ENCODE measurements around the gene TMEM18. TPM values are rescaled to one million over a fixed set of nuclear protein-coding genes. Genes with fewer than 3 reads are reported as not detected.

The TMEM18 gene
- polyA plus RNA-seq, 1 of the 3 experiments (the other 2 are of a cell fraction) = 29.3 TPM

DNA sequence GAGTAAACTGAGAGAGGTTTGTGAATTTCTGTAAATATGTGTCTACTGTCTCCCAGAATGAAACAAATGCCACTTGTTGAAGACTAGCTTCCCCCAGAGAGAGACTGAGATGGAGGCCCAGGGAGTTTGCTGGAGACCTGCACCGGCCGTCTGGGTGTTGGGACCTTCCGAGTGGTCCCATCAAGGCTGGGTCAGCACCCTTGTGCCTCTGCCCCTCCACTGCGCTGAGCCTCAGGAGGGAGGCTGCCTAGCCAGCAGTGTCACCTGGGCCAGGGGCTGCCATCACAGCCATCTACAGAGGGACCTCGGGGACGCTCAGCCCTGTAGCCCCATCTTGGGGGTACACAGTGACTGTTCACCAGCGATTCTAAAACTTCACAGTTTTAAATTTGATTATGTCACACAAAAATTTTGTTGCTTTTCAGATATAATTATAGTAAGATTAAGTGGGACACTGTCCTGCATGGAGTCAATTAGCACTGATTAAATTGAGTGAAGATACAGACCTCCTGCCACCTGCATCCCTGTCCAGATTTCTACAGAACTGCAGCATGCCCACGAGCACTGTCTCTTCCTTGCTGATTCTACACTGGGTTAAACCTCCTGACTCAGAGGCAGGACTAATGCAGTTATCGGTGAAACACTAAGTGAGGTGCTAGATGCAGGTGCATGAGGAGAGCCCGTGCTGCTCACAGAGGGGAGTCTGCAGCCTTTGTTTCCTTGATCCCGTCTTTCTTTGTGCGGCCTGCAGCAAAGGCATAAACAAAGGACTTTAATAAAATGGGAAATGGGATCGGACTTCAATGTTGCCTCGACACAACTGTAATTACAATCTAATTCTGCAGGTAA is 50.5 kb downstream of the TMEM18 start (continued):
- peak; percentile 37; the same call in 1 of the 2 replicates for TF ChIP-seq RAD21 (IDR thresholded peaks at IDR 0.05; ENCODE audit: low read length)
- TF ChIP-seq GATA2 (CRISPR knock-in tag; IDR thresholded peaks at IDR 0.05) = peak; percentile 35; the same call in 1 of the 2 replicates
- TF ChIP-seq MXI1 (IDR thresholded peaks at IDR 0.05; ENCODE audit: low read depth, low read length) = peak; percentile 44; the same call in 1 of the 2 replicates

DNA sequence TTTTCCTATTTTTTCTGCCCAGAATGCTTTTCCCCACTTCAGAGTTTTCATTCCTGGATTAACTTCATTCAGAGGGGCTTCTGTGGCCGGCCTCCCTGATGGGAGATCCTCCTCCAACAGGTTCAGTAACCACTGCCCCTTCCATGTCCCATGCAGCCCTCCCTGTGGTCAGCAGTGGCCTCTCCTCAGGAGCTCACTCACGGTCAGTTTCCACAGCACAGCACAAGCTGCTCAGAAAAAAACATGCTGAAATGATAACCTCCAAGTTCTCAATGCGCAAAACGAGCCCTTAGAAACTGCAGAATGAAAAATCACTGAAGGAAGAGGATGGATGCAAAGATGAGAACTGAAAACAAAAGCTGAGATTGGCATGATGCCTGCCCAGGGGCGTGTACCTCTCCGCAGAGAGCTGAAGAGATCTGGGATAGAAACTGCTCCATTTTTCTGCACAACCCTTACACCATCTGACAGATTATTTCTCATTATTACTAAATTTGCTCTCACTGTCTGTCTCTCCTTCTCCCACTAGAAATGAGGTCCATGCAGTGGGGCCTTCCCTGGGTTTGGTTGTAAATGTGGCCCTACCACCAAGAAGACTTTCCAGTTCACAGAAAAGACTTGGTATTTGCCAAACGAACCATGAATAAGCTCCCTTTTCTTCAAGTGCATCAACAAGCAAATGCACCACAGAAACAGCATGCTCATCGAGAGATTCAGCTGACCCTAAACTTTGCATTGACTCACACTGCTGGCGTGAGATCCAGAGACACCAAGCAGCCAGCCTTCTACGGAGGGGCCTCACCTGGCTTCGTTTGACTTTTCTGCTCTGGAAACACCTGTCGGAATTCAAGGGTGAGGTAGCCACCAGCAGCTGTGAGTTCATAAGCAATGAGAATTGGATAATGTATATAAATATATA is 51.5 kb downstream of the TMEM18 start:
- Histone ChIP-seq H3K4me2 (no peak overlapping the region), H3K79me2 (ENCODE audit: insufficient read depth) (no peaks in the 10 kb centered on the region), H3K9ac (no peak overlapping the region), H3K9me2 (no peaks in the 10 kb centered on the region), H3K27ac (ENCODE audit: low read depth in 2 of 2, low read length in 1 of 2) (peak overlapping the region in 1 of 2 experiments; percentile 96; a peak in 2 of 4 replicates), H3F3A (replicated peaks; ENCODE audit: insufficient read depth) (no peaks in the 10 kb centered on the region), H2AFZ (ENCODE audit: low read depth) (no peak overlapping the region), H3K36me3 (replicated peaks in 1 of 2; ENCODE audit: control insufficient read depth in 1 of 2, insufficient read depth in 2 of 2, low read length in 1 of 2) (no peaks in the 10 kb centered on the region), H4K20me1 (ENCODE audit: insufficient read depth) (no peaks in the 10 kb centered on the region), H3K4me1 (ENCODE audit: control insufficient read depth in 1 of 2, insufficient read depth in 2 of 2, low read depth in 1 of 2, low read length in 1 of 2) (peaks cover 0 to 48% of the 10 kb centered on the region in 2 experiments; a peak in 2 of 4 replicates), H3K9me3 (no peaks in the 10 kb centered on the region; the same call in 1 of the 2 replicates), H3K27me3 (ENCODE audit: insufficient read depth) (no peaks in the 10 kb centered on the region), H3K4me3 (ENCODE audit: low read depth in 2 of 2, low read length in 1 of 2) (no peak overlapping the region)
- no peak for DNase-seq
- ChIA-PET POLR2A (interaction anchor here (0.9 kb wide), 1 partner anchor 16 kb away, joined by 3 read pairs; no protein-coding TSS in a partner anchor), CTCF (interaction anchor here (0.6 to 5.9 kb wide), 11 partner anchors 8 to 530 kb away, joined by 3 to 39 read pairs (median 3); no protein-coding TSS in a partner anchor)
- WGBS (ENCODE audit: low lambda C conversion rate) = 26% methylated on average over 12 of the region's 12 CpGs
- TF ChIP-seq GATA2 (CRISPR knock-in tag; IDR thresholded peaks at IDR 0.05) (no peak), NRF1 (IDR thresholded peaks at IDR 0.05; ENCODE audit: low read depth, low read length) (no peak), CHD2 (IDR thresholded peaks at IDR 0.05; ENCODE audit: low read length, partially characterized antibody) (no peak), TEAD4 (IDR thresholded peaks at IDR 0.05; ENCODE audit: borderline replicate concordance, insufficient read depth) (no peak), EP300 (IDR thresholded peaks at IDR 0.05; ENCODE audit: borderline replicate concordance in 1 of 2, low read depth in 1 of 2, low read length in 1 of 2) (no peak), RAD21 (IDR thresholded peaks at IDR 0.05; ENCODE audit: low read length) (no peak)
- TF ChIP-seq, protein P1, sequence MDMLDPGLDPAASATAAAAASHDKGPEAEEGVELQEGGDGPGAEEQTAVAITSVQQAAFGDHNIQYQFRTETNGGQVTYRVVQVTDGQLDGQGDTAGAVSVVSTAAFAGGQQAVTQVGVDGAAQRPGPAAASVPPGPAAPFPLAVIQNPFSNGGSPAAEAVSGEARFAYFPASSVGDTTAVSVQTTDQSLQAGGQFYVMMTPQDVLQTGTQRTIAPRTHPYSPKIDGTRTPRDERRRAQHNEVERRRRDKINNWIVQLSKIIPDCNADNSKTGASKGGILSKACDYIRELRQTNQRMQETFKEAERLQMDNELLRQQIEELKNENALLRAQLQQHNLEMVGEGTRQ (IDR thresholded peaks at IDR 0.05; ENCODE audit: borderline replicate concordance, low read depth, low read length) = no peak
- TF ChIP-seq, protein P2, sequence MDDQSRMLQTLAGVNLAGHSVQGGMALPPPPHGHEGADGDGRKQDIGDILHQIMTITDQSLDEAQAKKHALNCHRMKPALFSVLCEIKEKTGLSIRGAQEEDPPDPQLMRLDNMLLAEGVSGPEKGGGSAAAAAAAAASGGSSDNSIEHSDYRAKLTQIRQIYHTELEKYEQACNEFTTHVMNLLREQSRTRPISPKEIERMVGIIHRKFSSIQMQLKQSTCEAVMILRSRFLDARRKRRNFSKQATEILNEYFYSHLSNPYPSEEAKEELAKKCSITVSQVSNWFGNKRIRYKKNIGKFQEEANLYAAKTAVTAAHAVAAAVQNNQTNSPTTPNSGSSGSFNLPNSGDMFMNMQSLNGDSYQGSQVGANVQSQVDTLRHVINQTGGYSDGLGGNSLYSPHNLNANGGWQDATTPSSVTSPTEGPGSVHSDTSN (IDR thresholded peaks at IDR 0.05) = no peak
- TF ChIP-seq, protein P3, sequence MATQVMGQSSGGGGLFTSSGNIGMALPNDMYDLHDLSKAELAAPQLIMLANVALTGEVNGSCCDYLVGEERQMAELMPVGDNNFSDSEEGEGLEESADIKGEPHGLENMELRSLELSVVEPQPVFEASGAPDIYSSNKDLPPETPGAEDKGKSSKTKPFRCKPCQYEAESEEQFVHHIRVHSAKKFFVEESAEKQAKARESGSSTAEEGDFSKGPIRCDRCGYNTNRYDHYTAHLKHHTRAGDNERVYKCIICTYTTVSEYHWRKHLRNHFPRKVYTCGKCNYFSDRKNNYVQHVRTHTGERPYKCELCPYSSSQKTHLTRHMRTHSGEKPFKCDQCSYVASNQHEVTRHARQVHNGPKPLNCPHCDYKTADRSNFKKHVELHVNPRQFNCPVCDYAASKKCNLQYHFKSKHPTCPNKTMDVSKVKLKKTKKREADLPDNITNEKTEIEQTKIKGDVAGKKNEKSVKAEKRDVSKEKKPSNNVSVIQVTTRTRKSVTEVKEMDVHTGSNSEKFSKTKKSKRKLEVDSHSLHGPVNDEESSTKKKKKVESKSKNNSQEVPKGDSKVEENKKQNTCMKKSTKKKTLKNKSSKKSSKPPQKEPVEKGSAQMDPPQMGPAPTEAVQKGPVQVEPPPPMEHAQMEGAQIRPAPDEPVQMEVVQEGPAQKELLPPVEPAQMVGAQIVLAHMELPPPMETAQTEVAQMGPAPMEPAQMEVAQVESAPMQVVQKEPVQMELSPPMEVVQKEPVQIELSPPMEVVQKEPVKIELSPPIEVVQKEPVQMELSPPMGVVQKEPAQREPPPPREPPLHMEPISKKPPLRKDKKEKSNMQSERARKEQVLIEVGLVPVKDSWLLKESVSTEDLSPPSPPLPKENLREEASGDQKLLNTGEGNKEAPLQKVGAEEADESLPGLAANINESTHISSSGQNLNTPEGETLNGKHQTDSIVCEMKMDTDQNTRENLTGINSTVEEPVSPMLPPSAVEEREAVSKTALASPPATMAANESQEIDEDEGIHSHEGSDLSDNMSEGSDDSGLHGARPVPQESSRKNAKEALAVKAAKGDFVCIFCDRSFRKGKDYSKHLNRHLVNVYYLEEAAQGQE (IDR thresholded peaks at IDR 0.05; ENCODE audit: low read depth, low read length) = no peak

All from SK-N-SH (cell line).